GM18511 (cell line): ENCODE measurements around the gene NEMP1.

ENCODE experiments used
- ATAC-seq: cut with Tn5 transposase; IDR thresholded peaks from one replicate; pipeline ENCODE4 v1.9.1; 2021; ENCODE audit warnings: mild to moderate bottlenecking, moderate library complexity; ENCODE audit not compliant: unreplicated experiment

The NEMP1 gene

GRCh38 chr12:57107456-57108155 lies 29.0 kb upstream of the NEMP1 start:
- ATAC-seq = no peak

- no peak for ATAC-seq
These were observed 27.6 kb upstream of the NEMP1 start for GRCh38 chr12:57106021-57106708.

- ATAC-seq = no peak
These were observed 26.6 kb upstream of the NEMP1 start for GRCh38 chr12:57105011-57105753.

GRCh38 chr12:57104292-57104910 lies 25.8 kb upstream of the NEMP1 start:
- no peak for ATAC-seq

- no peak for ATAC-seq
These were observed 25.3 kb upstream of the NEMP1 start for GRCh38 chr12:57103856-57104255.

GRCh38 chr12:57101892-57102695 lies 23.5 kb upstream of the NEMP1 start:
- ATAC-seq = no peak

GRCh38 chr12:57099766-57100165 lies 21.2 kb upstream of the NEMP1 start:
- no peak for ATAC-seq

GRCh38 chr12:57099047-57099714 lies 20.6 kb upstream of the NEMP1 start:
- no peak for ATAC-seq

- no peak for ATAC-seq
These were observed 20.0 kb upstream of the NEMP1 start for GRCh38 chr12:57098546-57098945.

GRCh38 chr12:57097554-57097835 lies 18.9 kb upstream of the NEMP1 start:
- ATAC-seq = no peak

- ATAC-seq = no peak
These were observed 18.4 kb upstream of the NEMP1 start for GRCh38 chr12:57096748-57097553.

- no peak for ATAC-seq
These were observed 17.5 kb upstream of the NEMP1 start for GRCh38 chr12:57096099-57096572.

GRCh38 chr12:57095440-57095839 lies 16.8 kb upstream of the NEMP1 start:
- ATAC-seq = no peak

- no peak for ATAC-seq
These were observed 15.9 kb upstream of the NEMP1 start for GRCh38 chr12:57094208-57095160.

GRCh38 chr12:57093415-57094207 lies 15.0 kb upstream of the NEMP1 start:
- no peak for ATAC-seq

- no peak for ATAC-seq
These were observed 14.4 kb upstream of the NEMP1 start for GRCh38 chr12:57092876-57093414.

GRCh38 chr12:57092529-57092862 lies 13.9 kb upstream of the NEMP1 start:
- no peak for ATAC-seq
